Measurements from ENCODE around the gene NPEPL1. TPM values are rescaled to one million over a fixed set of nuclear protein-coding genes. Genes with fewer than 3 reads are reported as not detected.
"Not testable (repeated sequence)": the region's sequence is repeated elsewhere in the genome, so short reads cannot be mapped to it uniquely, and the experiment has no call there.

Gene NPEPL1, protein sequence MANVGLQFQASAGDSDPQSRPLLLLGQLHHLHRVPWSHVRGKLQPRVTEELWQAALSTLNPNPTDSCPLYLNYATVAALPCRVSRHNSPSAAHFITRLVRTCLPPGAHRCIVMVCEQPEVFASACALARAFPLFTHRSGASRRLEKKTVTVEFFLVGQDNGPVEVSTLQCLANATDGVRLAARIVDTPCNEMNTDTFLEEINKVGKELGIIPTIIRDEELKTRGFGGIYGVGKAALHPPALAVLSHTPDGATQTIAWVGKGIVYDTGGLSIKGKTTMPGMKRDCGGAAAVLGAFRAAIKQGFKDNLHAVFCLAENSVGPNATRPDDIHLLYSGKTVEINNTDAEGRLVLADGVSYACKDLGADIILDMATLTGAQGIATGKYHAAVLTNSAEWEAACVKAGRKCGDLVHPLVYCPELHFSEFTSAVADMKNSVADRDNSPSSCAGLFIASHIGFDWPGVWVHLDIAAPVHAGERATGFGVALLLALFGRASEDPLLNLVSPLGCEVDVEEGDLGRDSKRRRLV
- total RNA-seq (2014; rRNA removed; shearing (Covaris generic); ENCODE audit: low replicate concordance) = 56.9 and 71.6 TPM in 2 replicates

DNA sequence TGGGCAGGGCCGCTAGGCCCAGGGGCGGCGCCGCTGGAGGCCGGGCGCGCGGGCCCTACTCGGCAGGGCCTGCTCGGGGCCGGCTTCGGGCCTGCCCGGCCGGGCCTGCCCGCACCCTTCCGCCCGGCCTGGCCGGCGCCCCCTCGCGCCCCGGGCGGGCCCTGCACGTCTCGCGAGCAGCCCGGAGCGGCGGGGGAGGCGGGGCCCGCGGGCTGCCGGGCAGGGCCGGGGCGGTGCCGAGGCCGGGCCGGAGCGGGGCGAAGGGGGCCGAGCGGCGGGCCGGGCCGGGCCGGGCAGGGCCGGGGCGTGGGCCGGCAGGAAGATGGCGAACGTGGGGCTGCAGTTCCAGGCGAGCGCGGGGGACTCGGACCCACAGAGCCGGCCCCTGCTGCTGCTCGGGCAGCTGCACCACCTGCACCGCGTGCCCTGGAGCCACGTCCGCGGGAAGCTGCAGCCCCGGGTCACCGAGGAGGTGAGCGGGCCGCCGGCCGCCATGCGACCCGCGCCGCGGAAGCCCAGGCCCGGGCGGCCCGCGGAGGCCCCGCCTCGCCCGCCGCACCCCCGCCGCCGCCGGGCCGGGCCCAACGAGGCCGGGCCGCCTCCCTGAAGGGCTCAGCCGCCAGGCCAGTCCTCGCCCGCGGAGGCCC lies at the start of gene NPEPL1:
NPEPL1 (plus strand) TSS at position 222 of the 647 bp plus-strand sequence; CDS start at position 323, 101 bp downstream.
- peak; percentile 47 for DNase-seq (ENCODE audit: low read depth)
- in situ Hi-C loops (cut with HindIII; ENCODE audit: low pct_unique_long_range_greater_than_20kb, low sequenced_read_pairs) = no loop called here

DNA sequence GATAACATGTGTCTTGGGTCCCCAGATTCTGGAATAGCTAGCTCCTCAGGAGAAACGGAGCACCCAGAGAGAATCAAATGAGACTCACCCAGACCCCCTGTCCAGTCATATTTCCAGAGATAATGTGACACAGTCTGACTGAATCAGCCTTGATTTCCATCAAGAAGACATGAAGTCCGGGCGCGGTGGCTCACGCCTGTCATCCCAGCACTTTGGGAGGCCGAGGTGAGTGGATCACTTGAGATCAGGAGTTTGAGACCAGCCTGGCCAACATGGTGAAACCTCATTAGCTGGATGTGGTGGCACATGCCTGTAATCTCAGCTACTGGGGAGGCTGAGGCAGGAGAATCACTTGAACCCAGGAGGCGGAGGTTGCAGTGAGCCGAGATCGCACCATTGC lies 49.7 kb upstream of the NPEPL1 start:
- in situ Hi-C loops (cut with HindIII; ENCODE audit: low pct_unique_long_range_greater_than_20kb, low sequenced_read_pairs) = loop anchor here (10.0 kb wide), 1 partner anchor 408 kb away; no protein-coding TSS in a partner anchor
- not testable (repeated sequence) for DNase-seq (ENCODE audit: low read depth)

DNA sequence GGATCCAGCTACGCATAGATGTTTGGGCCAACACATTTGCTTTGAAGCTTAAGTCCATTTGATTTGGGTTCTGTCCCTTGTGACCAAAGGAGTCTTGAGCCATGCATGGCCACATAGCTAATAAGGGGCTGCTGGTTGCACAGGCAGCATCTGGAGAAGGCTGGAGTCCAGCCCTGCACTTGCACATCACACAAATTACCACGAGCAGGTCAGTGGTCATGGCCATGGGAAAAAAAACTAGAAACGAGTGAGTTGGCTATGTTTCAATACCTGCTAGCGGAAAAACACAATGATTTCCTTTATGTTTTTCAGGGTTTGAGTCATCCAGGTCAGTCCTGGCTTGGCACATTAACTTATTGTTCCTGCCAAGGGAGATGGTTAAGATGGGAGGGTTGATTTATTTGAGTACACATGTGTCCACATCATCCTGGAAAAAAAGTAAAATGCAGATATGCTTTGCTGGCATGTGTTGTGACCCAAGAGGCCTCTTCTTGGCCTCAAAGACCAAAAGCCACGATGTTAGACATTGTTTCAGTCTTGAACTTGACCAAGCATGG lies 47.1 kb upstream of the NPEPL1 start:
- in situ Hi-C loops (cut with HindIII; ENCODE audit: low pct_unique_long_range_greater_than_20kb, low sequenced_read_pairs) = loop anchor here (10.0 kb wide), 1 partner anchor 411 kb away; no protein-coding TSS in a partner anchor
- peak; percentile 94 for DNase-seq (ENCODE audit: low read depth)

DNA sequence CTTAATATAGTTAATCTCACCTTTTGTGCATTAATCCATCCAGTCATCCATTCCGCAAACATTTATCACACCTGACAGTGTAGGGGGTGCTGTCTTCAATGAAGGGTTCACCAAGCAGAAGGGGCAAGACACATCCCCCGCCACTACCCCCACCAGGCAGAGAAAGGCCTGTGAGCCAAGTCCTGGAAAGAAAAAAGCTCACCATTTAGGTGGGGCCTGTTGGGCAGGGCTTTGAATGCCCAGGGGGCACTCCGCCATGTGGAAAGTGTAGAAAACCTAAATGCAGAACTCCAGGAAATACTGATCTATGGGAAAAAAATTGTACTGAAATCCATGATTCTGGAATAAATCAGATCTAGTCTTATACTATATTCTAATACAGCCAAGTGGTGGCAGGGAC lies 46.3 kb upstream of the NPEPL1 start:
- in situ Hi-C loops (cut with HindIII; ENCODE audit: low pct_unique_long_range_greater_than_20kb, low sequenced_read_pairs) = loop anchor here (10.0 kb wide), 1 partner anchor 411 kb away; no protein-coding TSS in a partner anchor
- no peak for DNase-seq (ENCODE audit: low read depth)

DNA sequence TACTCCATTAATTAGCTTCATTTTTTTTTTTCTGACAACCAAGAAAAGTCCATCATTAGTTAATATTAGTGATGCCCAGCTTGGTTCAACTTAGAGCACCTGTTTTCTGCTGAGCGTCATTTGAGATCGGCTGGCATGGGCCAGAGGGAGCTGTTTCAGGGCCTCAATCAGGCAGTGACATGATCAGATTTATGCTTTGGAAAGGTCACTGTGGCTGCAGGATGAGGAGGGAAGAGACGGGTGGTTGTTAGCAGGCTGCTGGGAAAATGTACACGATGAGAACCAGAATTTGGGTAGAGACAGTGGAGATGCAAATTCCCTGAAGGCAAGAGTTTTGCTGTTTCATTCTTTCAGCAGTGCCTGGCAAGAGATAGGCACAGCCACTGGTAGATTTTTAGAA lies 45.9 kb upstream of the NPEPL1 start:
- in situ Hi-C loops (cut with HindIII; ENCODE audit: low pct_unique_long_range_greater_than_20kb, low sequenced_read_pairs) = loop anchor here (10.0 kb wide), 1 partner anchor 412 kb away; no protein-coding TSS in a partner anchor
- no peak for DNase-seq (ENCODE audit: low read depth)

DNA sequence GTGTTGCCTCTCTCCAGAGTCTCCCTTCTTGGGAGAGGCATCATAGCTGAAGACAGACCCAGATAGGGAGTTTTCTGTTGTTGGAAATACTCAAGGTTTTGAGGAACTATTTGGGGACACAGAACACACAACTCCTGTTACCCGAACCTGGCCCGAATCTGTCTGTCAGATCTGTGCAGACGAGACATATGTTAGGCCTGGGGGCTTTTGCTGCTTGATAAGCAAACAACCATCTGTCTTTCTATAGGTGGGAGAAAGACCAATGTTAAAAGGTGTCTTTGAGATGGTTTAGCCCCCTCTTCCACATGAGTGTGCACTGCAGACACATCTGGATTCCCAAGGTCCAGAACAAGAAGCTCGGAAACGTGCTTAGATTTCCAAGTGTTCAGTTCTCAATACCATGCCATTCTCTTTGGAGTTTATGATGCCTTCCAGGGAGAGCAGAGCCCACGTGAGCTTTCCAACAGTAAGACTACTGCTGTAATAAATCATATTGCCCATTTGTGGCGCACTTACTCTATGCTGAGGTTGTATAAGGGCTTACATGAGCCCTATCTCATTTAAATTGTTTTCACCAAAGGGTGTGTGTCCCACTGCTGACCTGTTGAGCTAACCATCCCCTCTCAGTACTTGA lies 45.3 kb upstream of the NPEPL1 start:
- in situ Hi-C loops (cut with HindIII; ENCODE audit: low pct_unique_long_range_greater_than_20kb, low sequenced_read_pairs) = loop anchor here (10.0 kb wide), 1 partner anchor 412 kb away; no protein-coding TSS in a partner anchor
- no peak for DNase-seq (ENCODE audit: low read depth)

DNA sequence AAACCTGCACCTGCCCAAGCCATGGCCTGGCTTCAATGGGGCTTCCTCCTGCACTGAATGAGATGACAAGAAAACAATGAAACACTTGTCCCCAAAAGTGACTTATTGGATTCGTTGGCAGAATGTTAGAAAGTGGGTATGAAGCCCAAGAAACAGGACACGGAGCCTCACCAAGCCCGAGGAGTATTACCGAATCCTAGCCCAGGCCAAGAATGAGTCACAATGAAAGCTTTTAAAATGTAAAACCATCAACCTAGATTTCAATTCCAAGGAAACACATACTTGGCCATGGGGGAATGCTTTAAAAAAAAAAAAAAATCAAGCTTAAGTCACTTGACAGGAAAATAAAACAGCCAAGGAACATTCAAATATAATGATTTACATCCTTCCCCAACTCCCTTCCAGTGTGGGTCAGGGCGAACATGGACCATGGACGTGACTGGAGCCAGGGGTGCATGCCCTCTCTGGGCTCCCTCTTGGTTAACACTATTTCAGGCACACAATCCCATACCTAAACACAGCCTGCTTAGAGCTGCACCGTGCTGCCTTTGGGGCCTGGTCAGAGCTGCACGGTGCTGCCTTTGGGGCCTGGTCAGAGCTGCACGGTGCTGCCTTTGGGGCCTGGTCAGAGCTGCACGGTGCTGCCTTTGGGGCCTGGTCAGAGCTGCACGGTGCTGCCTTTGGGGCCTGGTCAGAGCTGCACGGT lies 44.7 kb upstream of the NPEPL1 start:
- DNase-seq (ENCODE audit: low read depth) = peak; percentile 35

DNA sequence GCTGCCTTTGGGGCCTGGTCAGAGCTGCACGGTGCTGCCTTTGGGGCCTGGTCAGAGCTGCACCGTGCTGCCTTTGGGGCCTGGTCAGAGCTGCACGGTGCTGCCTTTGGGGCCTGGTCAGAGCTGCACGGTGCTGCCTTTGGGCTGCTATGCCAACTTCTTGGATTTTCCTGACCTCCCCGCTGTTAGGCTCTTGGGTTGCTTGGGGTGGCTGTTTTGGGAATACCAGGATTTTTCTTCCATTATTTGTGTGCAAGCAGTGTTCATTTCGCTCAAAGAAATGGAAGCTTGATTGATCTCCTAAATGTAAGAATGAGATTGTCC lies 44.1 kb upstream of the NPEPL1 start:
- DNase-seq (ENCODE audit: low read depth) = not testable (repeated sequence)
- in situ Hi-C loops (cut with HindIII; ENCODE audit: low pct_unique_long_range_greater_than_20kb, low sequenced_read_pairs) = loop anchor here (10.0 kb wide), 1 partner anchor 414 kb away; no protein-coding TSS in a partner anchor

More for the DNA sequence above, 44.7 kb upstream of the NPEPL1 start:
- in situ Hi-C loops (cut with HindIII; ENCODE audit: low pct_unique_long_range_greater_than_20kb, low sequenced_read_pairs) = loop anchor here (10.0 kb wide), 1 partner anchor 413 kb away; no protein-coding TSS in a partner anchor

DNA sequence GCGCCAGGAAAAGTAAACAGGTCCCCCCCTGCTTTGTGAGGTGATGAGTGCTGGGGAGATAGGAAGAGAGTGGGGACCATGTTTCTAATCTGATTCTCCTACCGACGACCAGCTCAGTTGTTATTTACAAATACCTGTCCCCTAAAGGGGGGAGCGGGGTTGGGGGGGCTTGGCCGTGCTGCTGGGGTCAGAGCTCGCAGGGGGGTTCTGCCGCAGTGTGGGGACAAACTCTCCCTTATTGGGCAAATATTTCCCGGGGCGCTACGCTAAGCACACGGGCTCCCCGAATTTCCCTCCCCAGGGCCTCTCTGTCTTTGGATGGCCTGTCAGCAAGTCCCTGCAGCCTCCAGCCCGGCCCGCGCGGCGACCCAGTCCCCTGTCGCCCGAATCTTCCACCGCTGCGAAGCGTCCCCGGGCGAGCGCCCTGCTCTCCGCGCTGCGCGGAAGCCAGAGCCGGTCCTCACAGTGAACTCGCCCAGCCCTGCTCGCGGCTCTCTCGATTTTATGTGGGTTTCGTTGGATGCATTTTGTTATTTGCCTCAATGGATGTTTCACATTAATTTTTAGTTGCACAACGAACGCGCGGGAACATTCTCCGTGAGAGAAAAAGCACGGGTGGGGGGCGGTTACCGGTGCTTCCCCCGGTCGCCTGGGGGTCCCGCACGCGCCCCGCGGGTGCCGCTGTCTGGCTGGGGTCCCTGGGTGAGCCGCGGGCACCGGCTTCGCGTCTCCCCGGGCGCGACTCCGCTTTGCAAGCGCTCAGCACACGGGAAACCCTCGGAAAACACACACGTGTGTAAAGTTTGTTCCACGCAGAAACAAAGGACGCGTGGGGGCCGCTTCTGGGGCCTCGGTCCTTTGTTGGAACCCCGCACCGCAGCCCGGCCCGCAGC lies 43.1 kb upstream of the NPEPL1 start:
- no peak for DNase-seq (ENCODE audit: low read depth)

DNA sequence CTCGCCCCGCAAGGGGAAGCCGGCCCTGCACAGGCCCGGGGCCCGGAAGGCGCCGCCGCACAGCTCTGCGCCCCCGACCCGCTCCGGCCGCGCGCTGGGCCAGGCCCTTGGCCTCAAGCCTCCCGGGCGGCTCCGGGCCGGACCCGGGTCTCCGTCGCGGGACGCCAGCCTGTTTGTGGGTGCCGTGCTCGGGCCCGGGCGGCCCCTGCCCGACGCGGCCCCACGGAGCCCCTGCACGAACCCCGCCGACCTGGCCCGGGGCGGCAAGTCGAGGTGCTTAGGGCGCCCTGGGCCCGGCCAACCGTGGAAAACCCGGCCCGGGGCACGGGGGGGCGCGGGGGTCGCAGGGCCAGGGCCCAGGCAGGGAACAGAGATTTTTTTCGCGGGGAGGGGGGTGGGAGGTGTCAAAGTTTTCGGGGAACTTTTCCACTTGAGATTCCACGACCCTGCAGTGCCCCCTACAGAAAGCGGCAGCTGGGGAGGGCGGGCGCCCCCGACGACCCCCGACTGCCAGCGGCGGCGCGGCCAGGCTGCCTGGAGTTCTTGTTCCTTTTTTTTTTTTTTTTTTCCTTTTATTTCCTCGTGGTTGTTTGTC lies 42.3 kb upstream of the NPEPL1 start:
- in situ Hi-C loops (cut with HindIII; ENCODE audit: low pct_unique_long_range_greater_than_20kb, low sequenced_read_pairs) = no loop called here
- no peak for DNase-seq (ENCODE audit: low read depth)

More for the DNA sequence above, 43.1 kb upstream of the NPEPL1 start:
- in situ Hi-C loops (cut with HindIII; ENCODE audit: low pct_unique_long_range_greater_than_20kb, low sequenced_read_pairs) = loop anchor here (10.0 kb wide), 1 partner anchor 415 kb away; no protein-coding TSS in a partner anchor

DNA sequence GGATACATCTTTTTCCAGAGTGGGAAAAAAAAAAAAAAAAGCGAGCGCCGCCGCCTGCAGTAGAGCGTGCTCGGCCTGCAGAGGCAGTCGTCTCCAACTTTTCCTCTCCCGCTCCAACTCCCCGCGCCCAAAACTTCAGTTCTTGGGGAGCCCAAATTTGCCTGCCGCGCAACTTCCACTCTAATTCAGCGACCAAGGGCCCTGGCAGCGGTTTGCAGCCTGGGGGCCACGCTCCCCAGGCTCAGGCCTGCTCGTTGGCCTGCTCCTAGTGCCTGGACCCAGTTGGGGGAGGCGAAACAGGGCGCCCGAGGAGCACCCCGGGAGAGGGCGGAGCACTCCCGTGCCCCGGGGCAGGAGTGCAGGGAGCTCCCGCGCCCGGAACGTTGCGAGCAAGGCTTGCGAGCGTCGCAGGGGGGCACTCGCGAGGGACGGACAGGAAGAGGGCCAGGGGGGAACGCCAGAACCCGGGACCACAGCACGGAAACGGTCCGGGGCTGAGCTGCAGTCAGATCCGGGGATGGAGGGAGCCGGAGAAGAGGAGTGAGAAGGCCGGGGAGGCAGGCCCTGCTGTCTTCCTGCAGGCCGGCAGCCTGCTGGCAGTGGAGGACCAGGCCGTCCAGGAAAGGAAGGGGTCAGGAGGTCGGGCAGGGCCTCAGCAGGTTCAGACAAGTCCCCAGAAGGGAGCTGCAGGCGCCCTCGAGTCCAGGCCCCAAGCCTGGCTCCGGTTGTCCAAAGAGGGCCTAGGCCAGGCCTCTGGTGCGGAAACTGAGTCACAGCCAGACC lies 41.6 kb upstream of the NPEPL1 start, which contains the start of gene STX16:
STX16 (plus strand) TSS at position 508 of the 783 bp plus-strand sequence. CDS start 724 bp downstream, outside the sequence.
- peak; percentile 97 for DNase-seq (ENCODE audit: low read depth)
- in situ Hi-C loops (cut with HindIII; ENCODE audit: low pct_unique_long_range_greater_than_20kb, low sequenced_read_pairs) = no loop called here

DNA sequence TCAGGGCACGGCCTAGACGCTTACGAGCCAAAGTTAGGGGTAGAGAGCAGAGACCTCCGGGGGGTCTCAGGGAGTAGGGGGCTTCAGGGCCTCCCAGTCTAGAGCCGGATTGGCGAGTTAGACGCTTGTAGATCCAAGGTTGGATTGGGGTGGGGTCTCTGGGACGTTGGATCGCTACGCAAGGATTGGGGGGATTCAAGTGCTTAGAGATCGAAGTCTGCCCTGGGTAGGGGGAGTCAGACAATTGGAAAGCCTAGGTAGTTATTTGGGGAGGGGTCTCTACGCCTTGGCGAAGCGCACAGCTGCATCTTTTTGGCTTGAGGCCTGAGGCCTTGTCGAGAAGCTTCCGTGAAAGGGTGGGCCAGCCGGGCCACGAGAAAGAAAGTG lies 41.0 kb upstream of the NPEPL1 start:
- DNase-seq (ENCODE audit: low read depth) = no peak
- in situ Hi-C loops (cut with HindIII; ENCODE audit: low pct_unique_long_range_greater_than_20kb, low sequenced_read_pairs) = no loop called here

DNA sequence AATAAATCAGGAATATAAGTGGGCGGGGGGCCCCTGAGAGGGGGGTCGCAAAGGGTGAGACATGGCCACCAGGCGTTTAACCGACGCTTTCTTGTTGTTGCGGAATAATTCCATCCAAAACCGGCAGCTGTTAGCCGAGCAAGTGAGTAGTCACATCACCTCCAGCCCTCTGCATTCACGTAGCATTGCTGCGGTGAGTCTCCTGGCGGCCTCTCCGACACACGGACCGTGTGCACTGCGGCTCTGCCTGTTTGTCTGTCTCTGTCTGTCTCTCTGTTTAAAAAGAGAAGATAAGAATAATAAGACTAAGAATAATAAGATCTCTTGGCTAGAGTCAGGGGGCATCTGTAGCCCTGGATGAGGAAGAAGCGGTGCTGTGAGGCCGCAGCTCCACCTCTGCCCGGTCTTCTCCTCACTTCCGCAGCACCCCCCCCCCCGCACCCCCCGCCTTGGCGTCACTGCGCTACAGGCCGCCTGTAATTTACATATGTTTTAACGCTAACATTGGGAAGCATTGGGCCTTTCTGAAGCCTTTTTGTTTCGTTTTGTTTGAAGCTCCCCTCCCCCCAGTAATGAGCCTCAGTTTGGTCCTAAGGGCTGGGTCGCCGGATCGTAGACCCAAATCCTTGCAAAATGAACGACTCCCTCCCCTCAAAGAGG lies 40.5 kb upstream of the NPEPL1 start:
- peak; percentile 86 for DNase-seq (ENCODE audit: low read depth)
- in situ Hi-C loops (cut with HindIII; ENCODE audit: low pct_unique_long_range_greater_than_20kb, low sequenced_read_pairs) = no loop called here

DNA sequence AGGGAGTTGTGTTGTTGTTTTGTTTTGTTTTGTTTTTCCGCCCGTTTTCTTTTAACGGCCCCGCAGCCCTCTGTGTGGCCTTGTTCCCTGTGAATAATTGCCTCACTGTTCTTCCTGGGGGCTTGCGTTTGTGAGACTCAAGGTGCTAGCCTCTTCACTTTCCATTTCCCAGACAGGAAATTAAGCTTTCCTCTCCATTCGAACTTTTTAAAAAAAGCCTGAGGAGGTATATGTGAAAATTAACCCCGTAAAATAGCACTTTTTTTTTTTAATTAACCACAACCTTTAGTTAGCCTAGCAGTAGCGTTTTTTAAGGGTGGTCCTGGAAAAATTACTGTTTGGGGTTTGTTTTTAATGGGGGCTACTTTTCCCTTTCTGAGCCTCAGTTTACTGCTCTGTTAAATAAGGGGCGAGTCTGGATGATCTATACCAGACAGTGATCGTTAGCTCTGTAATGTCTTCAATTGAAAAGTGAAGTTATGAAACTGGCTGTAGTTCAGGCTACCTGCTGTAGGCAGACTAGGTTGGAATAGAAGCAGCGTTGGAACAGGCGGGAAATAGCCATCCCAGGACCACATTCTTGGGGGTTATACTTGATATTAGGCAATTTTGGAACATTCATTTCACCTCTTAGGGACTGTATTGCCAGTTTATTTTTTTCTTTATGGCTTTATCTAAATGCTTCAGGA lies 39.9 kb upstream of the NPEPL1 start:
- in situ Hi-C loops (cut with HindIII; ENCODE audit: low pct_unique_long_range_greater_than_20kb, low sequenced_read_pairs) = no loop called here

More for the DNA sequence above, 39.9 kb upstream of the NPEPL1 start:
- no peak for DNase-seq (ENCODE audit: low read depth)
